Measurements from ENCODE around the gene CHST3.

The CHST3 gene

GRCh38 chr10:71938211-71938610, 26.0 kb upstream of the CHST3 start:
- DNase-seq (ENCODE audit: low read depth), result no peak
- TF ChIP-seq, protein P1, sequence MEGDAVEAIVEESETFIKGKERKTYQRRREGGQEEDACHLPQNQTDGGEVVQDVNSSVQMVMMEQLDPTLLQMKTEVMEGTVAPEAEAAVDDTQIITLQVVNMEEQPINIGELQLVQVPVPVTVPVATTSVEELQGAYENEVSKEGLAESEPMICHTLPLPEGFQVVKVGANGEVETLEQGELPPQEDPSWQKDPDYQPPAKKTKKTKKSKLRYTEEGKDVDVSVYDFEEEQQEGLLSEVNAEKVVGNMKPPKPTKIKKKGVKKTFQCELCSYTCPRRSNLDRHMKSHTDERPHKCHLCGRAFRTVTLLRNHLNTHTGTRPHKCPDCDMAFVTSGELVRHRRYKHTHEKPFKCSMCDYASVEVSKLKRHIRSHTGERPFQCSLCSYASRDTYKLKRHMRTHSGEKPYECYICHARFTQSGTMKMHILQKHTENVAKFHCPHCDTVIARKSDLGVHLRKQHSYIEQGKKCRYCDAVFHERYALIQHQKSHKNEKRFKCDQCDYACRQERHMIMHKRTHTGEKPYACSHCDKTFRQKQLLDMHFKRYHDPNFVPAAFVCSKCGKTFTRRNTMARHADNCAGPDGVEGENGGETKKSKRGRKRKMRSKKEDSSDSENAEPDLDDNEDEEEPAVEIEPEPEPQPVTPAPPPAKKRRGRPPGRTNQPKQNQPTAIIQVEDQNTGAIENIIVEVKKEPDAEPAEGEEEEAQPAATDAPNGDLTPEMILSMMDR (conservative IDR thresholded peaks at IDR 0.05; ENCODE audit: control insufficient read depth, insufficient read depth, low read depth, low read length), result no peak

GRCh38 chr10:71939304-71939703, 24.9 kb upstream of the CHST3 start:
- no peak for DNase-seq (ENCODE audit: low read depth)
- TF ChIP-seq, protein P1 (conservative IDR thresholded peaks at IDR 0.05; ENCODE audit: control insufficient read depth, insufficient read depth, low read depth, low read length), result no peak
- no peak overlapping the region for H3K4me3 ChIP-seq (ENCODE audit: control insufficient read depth, low read depth, low read length)

More at GRCh38 chr10:71938211-71938610, 26.0 kb upstream of the CHST3 start:
- no peak overlapping the region for H3K4me3 ChIP-seq (ENCODE audit: control insufficient read depth, low read depth, low read length)

- H3K4me3 ChIP-seq (ENCODE audit: control insufficient read depth, low read depth, low read length), result no peak overlapping the region
- TF ChIP-seq, protein P1 (conservative IDR thresholded peaks at IDR 0.05; ENCODE audit: control insufficient read depth, insufficient read depth, low read depth, low read length), result no peak
- DNase-seq (ENCODE audit: low read depth), result no peak
These were observed 24.2 kb upstream of the CHST3 start for GRCh38 chr10:71939861-71940474.

DNA sequence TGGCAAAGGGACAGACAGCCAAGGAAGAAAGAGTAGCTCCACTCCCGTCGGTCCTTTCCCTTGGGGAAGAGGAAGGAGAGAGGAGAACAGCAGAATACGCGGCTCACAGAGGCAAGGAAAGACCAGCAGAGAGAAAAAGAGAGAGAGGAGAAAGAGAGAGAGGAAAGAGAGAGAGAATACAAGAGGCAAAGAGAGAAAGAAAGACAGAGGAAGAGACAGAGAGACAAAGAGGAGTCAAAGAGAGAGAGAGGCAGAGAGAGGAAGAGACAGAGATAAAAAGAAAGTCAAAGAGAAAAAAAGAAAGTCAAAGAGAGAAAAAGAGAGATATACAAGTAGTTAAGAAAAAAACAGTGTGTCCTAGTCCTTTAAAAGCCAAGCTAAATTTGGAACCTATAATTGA, 23.4 kb upstream of the CHST3 start:
- no peak overlapping the region for H3K4me3 ChIP-seq (ENCODE audit: control insufficient read depth, low read depth, low read length)
- TF ChIP-seq, protein P1 (conservative IDR thresholded peaks at IDR 0.05; ENCODE audit: control insufficient read depth, insufficient read depth, low read depth, low read length), result no peak
- DNase-seq (ENCODE audit: low read depth), result no peak

- TF ChIP-seq, protein P1 (conservative IDR thresholded peaks at IDR 0.05; ENCODE audit: control insufficient read depth, insufficient read depth, low read depth, low read length), result no peak
- H3K4me3 ChIP-seq (ENCODE audit: control insufficient read depth, low read depth, low read length), result no peak overlapping the region
- no peak for DNase-seq (ENCODE audit: low read depth)
These were observed 22.9 kb upstream of the CHST3 start for GRCh38 chr10:71941318-71941717.

DNA sequence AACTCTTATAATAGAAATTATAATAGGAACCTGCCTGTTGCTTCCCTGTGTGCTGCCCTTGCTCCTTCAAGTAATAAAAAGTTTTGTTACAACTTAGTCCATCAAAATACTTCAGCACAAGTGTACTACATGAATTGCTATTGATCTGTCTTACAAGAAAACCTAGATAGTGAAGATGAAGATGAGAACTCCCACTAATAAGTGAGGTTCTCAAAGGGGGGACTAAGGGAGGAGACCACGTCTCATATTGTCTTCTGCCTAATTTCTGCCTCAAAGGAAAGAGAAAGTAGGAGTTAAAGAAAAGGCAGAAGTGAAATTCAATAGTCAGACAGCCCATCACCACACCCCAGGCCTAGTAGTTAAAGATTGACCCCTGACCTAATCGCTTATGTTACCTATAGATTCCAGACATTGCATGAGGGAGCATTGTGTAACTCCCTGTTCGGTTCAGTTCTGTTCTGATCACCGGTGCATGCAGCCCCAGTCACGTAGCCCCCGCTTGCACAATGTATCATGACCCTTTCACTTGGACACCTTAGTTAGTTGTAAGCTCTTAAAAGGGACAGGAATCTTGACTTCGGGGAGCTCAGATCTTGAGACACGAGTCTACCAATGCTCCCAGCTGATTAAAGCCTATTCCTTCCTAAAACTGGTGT, 18.2 kb upstream of the CHST3 start:
- TF ChIP-seq, protein P1 (conservative IDR thresholded peaks at IDR 0.05; ENCODE audit: control insufficient read depth, insufficient read depth, low read depth, low read length), result no peak
- DNase-seq (ENCODE audit: low read depth), result no peak
- no peak overlapping the region for H3K4me3 ChIP-seq (ENCODE audit: control insufficient read depth, low read depth, low read length)
